C4-2B (cell line): Measurements from ENCODE around the gene BHLHE23.
"Not testable (repeated sequence)": the region's sequence is repeated elsewhere in the genome, so short reads cannot be mapped to it uniquely, and the experiment has no call there.

Experiments used
- ZFX ChIP-seq: fragments of 450-650 bp; IDR thresholded peaks from 2 replicates; pipeline ENCODE4 v1.6.1; 2017
- TF ChIP-seq, protein P1 (sequence below): fragments of 450-650 bp; conservative IDR thresholded peaks from 2 replicates; pipeline ENCODE4 v1.5.1; 2017; ENCODE audit warnings: mild to moderate bottlenecking

DNA sequence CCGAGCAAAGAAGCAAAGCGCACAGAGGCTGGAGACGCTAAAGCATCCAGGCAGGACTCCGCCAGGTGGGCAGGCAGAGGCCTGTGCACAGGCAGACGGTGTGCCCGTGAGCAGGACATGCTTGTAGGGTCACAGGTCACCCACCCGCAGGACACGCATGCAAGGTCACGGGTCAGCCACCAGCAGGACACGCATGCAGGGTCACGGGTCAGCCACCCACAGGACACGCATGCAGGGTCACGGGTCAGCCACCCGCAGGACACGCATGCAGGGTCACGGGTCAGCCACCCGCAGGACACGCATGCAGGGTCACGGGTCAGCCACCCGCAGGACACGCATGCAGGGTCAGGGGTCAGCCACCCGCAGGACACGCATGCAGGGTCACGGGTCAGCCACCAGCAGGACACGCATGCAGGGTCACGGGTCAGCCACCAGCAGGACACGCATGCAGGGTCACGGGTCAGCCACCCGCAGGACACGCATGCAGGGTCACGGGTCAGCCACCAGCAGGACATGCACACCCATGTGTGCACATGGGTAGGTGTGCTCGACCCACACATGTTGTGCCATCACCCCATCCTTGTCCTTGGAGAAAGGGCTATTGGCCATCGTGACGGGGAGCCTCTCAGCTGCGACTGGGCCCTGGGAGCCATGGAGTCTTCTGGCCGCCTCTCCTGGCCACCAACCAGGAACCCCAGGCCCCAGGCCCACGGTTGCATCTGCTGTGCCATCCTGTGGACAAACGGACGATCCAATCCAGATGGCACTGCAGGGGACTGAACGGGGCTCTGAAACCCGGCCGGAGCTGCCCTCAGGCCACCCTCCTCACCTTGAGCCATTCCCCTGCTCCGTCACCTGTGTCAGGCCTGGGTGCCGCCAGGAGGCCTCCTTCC lies 28.2 kb upstream of the BHLHE23 start:
- TF ChIP-seq, protein P1, sequence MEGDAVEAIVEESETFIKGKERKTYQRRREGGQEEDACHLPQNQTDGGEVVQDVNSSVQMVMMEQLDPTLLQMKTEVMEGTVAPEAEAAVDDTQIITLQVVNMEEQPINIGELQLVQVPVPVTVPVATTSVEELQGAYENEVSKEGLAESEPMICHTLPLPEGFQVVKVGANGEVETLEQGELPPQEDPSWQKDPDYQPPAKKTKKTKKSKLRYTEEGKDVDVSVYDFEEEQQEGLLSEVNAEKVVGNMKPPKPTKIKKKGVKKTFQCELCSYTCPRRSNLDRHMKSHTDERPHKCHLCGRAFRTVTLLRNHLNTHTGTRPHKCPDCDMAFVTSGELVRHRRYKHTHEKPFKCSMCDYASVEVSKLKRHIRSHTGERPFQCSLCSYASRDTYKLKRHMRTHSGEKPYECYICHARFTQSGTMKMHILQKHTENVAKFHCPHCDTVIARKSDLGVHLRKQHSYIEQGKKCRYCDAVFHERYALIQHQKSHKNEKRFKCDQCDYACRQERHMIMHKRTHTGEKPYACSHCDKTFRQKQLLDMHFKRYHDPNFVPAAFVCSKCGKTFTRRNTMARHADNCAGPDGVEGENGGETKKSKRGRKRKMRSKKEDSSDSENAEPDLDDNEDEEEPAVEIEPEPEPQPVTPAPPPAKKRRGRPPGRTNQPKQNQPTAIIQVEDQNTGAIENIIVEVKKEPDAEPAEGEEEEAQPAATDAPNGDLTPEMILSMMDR, result not testable (repeated sequence)
- not testable (repeated sequence) for TF ChIP-seq ZFX
